ENCODE measurements around the gene FAM240B. TPM values are rescaled to one million over a fixed set of nuclear protein-coding genes. Genes with fewer than 3 reads are reported as not detected.

The FAM240B gene
- total and polyA plus RNA-seq, 2 of the 8 experiments (the other 6 are each of a cell fraction or from before 2014, with no cell fraction given): not detected

GRCh38 chr9:38687389-38687842, 32.5 kb downstream of the FAM240B start:
- 77% methylated on average over 21 of the region's 21 CpGs; no CpG with 5 or more reads in 1 of the 2 experiments for WGBS, 2 experiments (ENCODE audit: extremely low coverage in 1 of 2, insufficient coverage in 1 of 2, insufficient read length in 1 of 2, insufficient replicate concordance in 2 of 2, low coverage in 1 of 2, low lambda C conversion rate in 2 of 2, missing lambda C conversion rate in 1 of 2)
- Histone ChIP-seq H3K4me2 (ENCODE audit: insufficient read depth in 1 of 2, low read depth in 2 of 2, low read length in 2 of 2) (no peak overlapping the region; a peak in 2 of 4 replicates), H2BK5ac (ENCODE audit: low read depth, low read length) (peak overlapping the region; percentile 49; the same call in 1 of the 2 replicates), H3K27me3 (replicated peaks in 1 of 4; ENCODE audit: control insufficient read depth in 3 of 4, extremely low read depth in 1 of 4, insufficient read depth in 3 of 4, low read length in 3 of 4) (no peaks in the 10 kb centered on the region), H2BK20ac (ENCODE audit: low read length) (peak overlapping the region; percentile 76), H3K9me3 (ENCODE audit: insufficient read depth in 2 of 2, low read depth in 1 of 2, low read length in 1 of 2) (no peaks in the 10 kb centered on the region), H3K79me2 (ENCODE audit: control insufficient read depth in 1 of 2, insufficient read depth in 2 of 2, low read length in 2 of 2) (no peaks in the 10 kb centered on the region), H2BK15ac (ENCODE audit: low read length) (no peak overlapping the region), H3K27ac (ENCODE audit: low read depth, low read length) (no peak overlapping the region), H3K4me3 (ENCODE audit: extremely low read depth in 1 of 4, insufficient read depth in 2 of 4, low read depth in 3 of 4, low read length in 4 of 4) (no peak overlapping the region), H3K23me2 (ENCODE audit: low read depth, low read length) (no peaks in the 10 kb centered on the region), H2AFZ (ENCODE audit: low read length) (no peak overlapping the region), H3K56ac (replicated peaks; ENCODE audit: insufficient read length, low read depth, low read length) (no peak overlapping the region), H4K5ac (ENCODE audit: insufficient read length, low read depth, low read length) (no peak overlapping the region), H3K23ac (ENCODE audit: insufficient read length) (no peak overlapping the region), H3K4ac (replicated peaks; ENCODE audit: insufficient read length, low read depth, low read length) (no peak overlapping the region), H3K79me1 (ENCODE audit: low read depth, low read length) (no peaks in the 10 kb centered on the region), H3K36me3 (ENCODE audit: control insufficient read depth in 2 of 4, insufficient read depth in 4 of 4, low read length in 3 of 4) (no peaks in the 10 kb centered on the region), H3K14ac (ENCODE audit: insufficient read length) (no peak overlapping the region), H2BK12ac (ENCODE audit: low read depth, low read length) (peak overlapping the region; percentile 76; the same call in 1 of the 2 replicates), H2AK5ac (ENCODE audit: low read depth, low read length) (no peak overlapping the region), H3K9ac (replicated peaks in 1 of 4; ENCODE audit: extremely low read depth in 1 of 4, low read depth in 3 of 4, low read length in 3 of 4) (no peak overlapping the region), H4K91ac (replicated peaks; ENCODE audit: insufficient read length, low read length) (no peak overlapping the region), H3K4me1 (replicated peaks in 1 of 4; ENCODE audit: control insufficient read depth in 3 of 4, insufficient read depth in 4 of 4, low read length in 3 of 4) (peaks cover 7 to 41% (median 27%) of the 10 kb centered on the region in 4 experiments), H3K18ac (ENCODE audit: extremely low read depth, low read length) (peak overlapping the region; percentile 44), H4K8ac (ENCODE audit: extremely low read depth, insufficient read depth, low read length) (0 out of 2 replicates have a peak overlapping the region, but pooled peaks have one; percentile 7), H4K20me1 (replicated peaks in 1 of 2; ENCODE audit: control insufficient read depth in 1 of 2, insufficient read depth in 2 of 2, low read length in 2 of 2) (no peaks in the 10 kb centered on the region), H2BK120ac (replicated peaks; ENCODE audit: low read depth, low read length) (no peak overlapping the region)
- FAIRE-seq (no peak), DNase-seq (ENCODE audit: low read depth in 1 of 2, low spot score in 2 of 2) (no peak)
- ChIA-PET CTCF (ENCODE audit: partially characterized antibody) (interaction anchor here (0.7 to 1.2 kb wide), 6 partner anchors 10 to 255 kb away, joined by 3 read pairs; no protein-coding TSS in a partner anchor), POLR2A (ENCODE audit: partially characterized antibody) (no interaction called here)
- TF ChIP-seq POU5F1 (IDR thresholded peaks at IDR 0.05; ENCODE audit: low read depth, low read length): no peak
- no peak for TF ChIP-seq HDAC6 (IDR thresholded peaks at IDR 0.05; ENCODE audit: low read depth, low read length)
- TF ChIP-seq EGR1 (IDR thresholded peaks at IDR 0.05; ENCODE audit: borderline replicate concordance, low read depth, low read length): no peak
- TF ChIP-seq KDM1A (IDR thresholded peaks at IDR 0.05; ENCODE audit: borderline replicate concordance, low read length): no peak
- no peak for TF ChIP-seq CREB1 (IDR thresholded peaks at IDR 0.05)
- TF ChIP-seq E2F6 (IDR thresholded peaks at IDR 0.05): no peak
- no peak for TF ChIP-seq SRF (IDR thresholded peaks at IDR 0.05; ENCODE audit: low read depth, low read length)
- no peak for TF ChIP-seq BACH1 (IDR thresholded peaks at IDR 0.05; ENCODE audit: low read length)
- TF ChIP-seq NANOG (IDR thresholded peaks at IDR 0.05; ENCODE audit: insufficient read depth, low read depth, low read length, poor library complexity, severe bottlenecking): no peak
- TF ChIP-seq CEBPB (IDR thresholded peaks at IDR 0.05; ENCODE audit: low read depth, low read length): no peak
- TF ChIP-seq RBBP5 (IDR thresholded peaks at IDR 0.05; ENCODE audit: borderline replicate concordance, low read depth, low read length): no peak

Data from H1 (cell line).